Hepatocyte (in vitro differentiated cells): ENCODE results near the gene STRN4. TPM values are rescaled to one million over a fixed set of nuclear protein-coding genes. Genes with fewer than 3 reads are reported as not detected.

Experiments
- DNase-seq: peaks from one replicate; pipeline ENCODE4 v3.0.0-alpha.2; 2016; ENCODE audit warnings: low spot score
- H2AFZ ChIP-seq: fragments of 200-600 bp; sonication (generic); 2 replicates; pipeline ENCODE4 v1.6.0; 2016; ENCODE audit warnings: antibody characterized with exemption, mild to moderate bottlenecking
- H3K27ac ChIP-seq: fragments of 200-600 bp; sonication (generic); 2 replicates; pipeline ENCODE4 v1.5.1; 2016; ENCODE audit warnings: mild to moderate bottlenecking
- H3K27me3 ChIP-seq: fragments of 200-600 bp; sonication (generic); 2 replicates; pipeline ENCODE4 v1.6.1; 2016
- H3K36me3 ChIP-seq: fragments of 200-600 bp; sonication (generic); replicated peaks from 2 replicates; pipeline ENCODE4 v1.5.1; 2016; ENCODE audit warnings: low read depth; ENCODE audit not compliant: insufficient read depth
- H3K4me1 ChIP-seq: fragments of 200-600 bp; sonication (generic); 2 replicates; pipeline ENCODE4 v1.5.1; 2016; ENCODE audit warnings: mild to moderate bottlenecking, moderate library complexity; ENCODE audit not compliant: insufficient read depth
- H3K4me2 ChIP-seq: fragments of 200-600 bp; sonication (generic); 2 replicates; pipeline ENCODE4 v1.6.0; 2016
- H3K4me3 ChIP-seq: fragments of 200-600 bp; sonication (generic); 2 replicates; pipeline ENCODE4 v1.5.1; 2016; ENCODE audit warnings: mild to moderate bottlenecking
- H3K79me2 ChIP-seq: fragments of 200-600 bp; sonication (generic); 2 replicates; pipeline ENCODE4 v1.6.0; 2017; ENCODE audit warnings: mild to moderate bottlenecking
- H3K9me2 ChIP-seq: fragments of 200-600 bp; sonication (generic); replicated peaks from 2 replicates; pipeline ENCODE4 v1.6.0; 2017; ENCODE audit warnings: mild to moderate bottlenecking; ENCODE audit not compliant: insufficient read depth
- H3K9me3 ChIP-seq: fragments of 200-600 bp; sonication (generic); 2 replicates; pipeline ENCODE4 v1.5.1; 2016; ENCODE audit warnings: low read depth, mild to moderate bottlenecking
- H4K20me1 ChIP-seq: fragments of 200-600 bp; sonication (generic); 2 replicates; pipeline ENCODE4 v1.6.0; 2016; ENCODE audit warnings: mild to moderate bottlenecking; ENCODE audit not compliant: insufficient read depth, poor library complexity, severe bottlenecking
- EZH2 ChIP-seq: fragments of 200-600 bp; sonication (generic); IDR thresholded peaks from 2 replicates; pipeline ENCODE4 v1.6.1; 2016; ENCODE audit warnings: antibody characterized with exemption, mild to moderate bottlenecking, borderline replicate concordance
- EZH2phosphoT487 ChIP-seq: fragments of 200-600 bp; sonication (generic); IDR thresholded peaks from one replicate; pipeline ENCODE4 v1.6.1; 2018; ENCODE audit warnings: antibody characterized with exemption, mild to moderate bottlenecking, low read depth, moderate library complexity; ENCODE audit not compliant: unreplicated experiment, severe bottlenecking
- WGBS: methylation state at CpG from one replicate; pipeline ENCODE4 v1.1.6; 2016; ENCODE audit warnings: low lambda C conversion rate; ENCODE audit errors: missing lambda C conversion rate; 5-methylcytosine and 5-hydroxymethylcytosine counted together
- polyA plus RNA-seq: library from polyadenylated mRNA; unstranded; fragments of >200 nt; fragmentation: Nextera tagmentation; extraction: Ambion mirVana; gene quantifications from 2 replicates; pipeline ENCODE4 v1.2.1, GENCODE V29; 2016
- total RNA-seq: library from RNA; depleted of rRNA; stranded (reverse); fragments of >200 nt; gene quantifications from 2 replicates; pipeline ENCODE4 v1.2.3, GENCODE V29; 2014
- TF ChIP-seq, protein P1 (sequence below): fragments of 200-600 bp; sonication (generic); IDR thresholded peaks from 2 replicates; pipeline ENCODE4 v1.5.1; 2016; ENCODE audit warnings: antibody characterized with exemption, mild to moderate bottlenecking; ENCODE audit not compliant: poor library complexity

The STRN4 gene
- total and polyA plus RNA-seq, 2 experiments from 2014 or later, result 63.7 to 64.1 TPM

DNA sequence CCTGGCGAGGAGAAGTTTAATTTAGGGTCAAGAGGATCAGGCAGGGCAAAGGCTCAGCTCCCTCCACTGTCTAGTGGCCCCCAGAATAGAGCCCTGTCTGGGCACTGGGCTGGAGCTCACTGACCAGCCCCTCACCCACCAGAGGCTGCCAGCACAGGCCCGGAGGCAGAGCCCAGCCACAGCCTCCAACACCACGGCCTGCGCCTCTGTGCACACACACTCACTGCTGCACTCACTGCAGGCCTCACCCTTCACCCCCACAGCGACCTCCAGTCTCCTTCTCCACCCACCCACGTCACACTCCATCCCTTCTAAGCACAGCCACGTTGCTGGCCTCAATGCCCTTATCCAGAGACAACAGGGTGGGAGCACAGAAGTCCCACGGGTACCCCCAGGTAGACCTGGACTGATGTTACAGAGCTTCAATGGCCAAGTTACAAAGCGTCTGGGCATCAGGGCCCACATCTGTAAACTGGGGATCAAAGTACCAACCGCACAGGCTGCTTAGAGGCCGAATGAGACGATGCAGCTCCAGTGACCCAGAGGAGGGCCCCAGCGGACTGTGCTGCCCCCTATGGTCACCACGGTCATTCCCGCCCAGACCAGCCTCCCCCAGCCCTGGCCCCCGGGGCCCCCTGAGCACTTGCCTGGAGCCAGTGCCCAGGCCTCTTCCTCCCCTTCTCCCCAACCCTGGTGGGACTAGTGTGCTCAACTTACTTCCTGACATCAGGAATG is 24.8 kb downstream of the STRN4 start:
- H3K79me2 ChIP-seq, result peaks cover 6% of the 10 kb centered on the region
- no peak for TF ChIP-seq EZH2phosphoT487
- TF ChIP-seq, protein P1, sequence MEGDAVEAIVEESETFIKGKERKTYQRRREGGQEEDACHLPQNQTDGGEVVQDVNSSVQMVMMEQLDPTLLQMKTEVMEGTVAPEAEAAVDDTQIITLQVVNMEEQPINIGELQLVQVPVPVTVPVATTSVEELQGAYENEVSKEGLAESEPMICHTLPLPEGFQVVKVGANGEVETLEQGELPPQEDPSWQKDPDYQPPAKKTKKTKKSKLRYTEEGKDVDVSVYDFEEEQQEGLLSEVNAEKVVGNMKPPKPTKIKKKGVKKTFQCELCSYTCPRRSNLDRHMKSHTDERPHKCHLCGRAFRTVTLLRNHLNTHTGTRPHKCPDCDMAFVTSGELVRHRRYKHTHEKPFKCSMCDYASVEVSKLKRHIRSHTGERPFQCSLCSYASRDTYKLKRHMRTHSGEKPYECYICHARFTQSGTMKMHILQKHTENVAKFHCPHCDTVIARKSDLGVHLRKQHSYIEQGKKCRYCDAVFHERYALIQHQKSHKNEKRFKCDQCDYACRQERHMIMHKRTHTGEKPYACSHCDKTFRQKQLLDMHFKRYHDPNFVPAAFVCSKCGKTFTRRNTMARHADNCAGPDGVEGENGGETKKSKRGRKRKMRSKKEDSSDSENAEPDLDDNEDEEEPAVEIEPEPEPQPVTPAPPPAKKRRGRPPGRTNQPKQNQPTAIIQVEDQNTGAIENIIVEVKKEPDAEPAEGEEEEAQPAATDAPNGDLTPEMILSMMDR, result peak; percentile 4
- TF ChIP-seq EZH2, result no peak
- no peaks in the 10 kb centered on the region for H3K36me3 ChIP-seq
- no peaks in the 10 kb centered on the region for H3K9me3 ChIP-seq
- DNase-seq, result no peak
- H3K4me1 ChIP-seq, result peaks cover 7% of the 10 kb centered on the region
- 82% methylated on average over 15 of the region's 16 CpGs for WGBS
- no peaks in the 10 kb centered on the region for H3K9me2 ChIP-seq
- H3K27ac ChIP-seq, result no peak overlapping the region
- H4K20me1 ChIP-seq, result no peaks in the 10 kb centered on the region
- no peak overlapping the region for H3K4me3 ChIP-seq
- no peaks in the 10 kb centered on the region for H3K27me3 ChIP-seq
- no peak overlapping the region for H3K4me2 ChIP-seq
- no peak overlapping the region for H2AFZ ChIP-seq

DNA sequence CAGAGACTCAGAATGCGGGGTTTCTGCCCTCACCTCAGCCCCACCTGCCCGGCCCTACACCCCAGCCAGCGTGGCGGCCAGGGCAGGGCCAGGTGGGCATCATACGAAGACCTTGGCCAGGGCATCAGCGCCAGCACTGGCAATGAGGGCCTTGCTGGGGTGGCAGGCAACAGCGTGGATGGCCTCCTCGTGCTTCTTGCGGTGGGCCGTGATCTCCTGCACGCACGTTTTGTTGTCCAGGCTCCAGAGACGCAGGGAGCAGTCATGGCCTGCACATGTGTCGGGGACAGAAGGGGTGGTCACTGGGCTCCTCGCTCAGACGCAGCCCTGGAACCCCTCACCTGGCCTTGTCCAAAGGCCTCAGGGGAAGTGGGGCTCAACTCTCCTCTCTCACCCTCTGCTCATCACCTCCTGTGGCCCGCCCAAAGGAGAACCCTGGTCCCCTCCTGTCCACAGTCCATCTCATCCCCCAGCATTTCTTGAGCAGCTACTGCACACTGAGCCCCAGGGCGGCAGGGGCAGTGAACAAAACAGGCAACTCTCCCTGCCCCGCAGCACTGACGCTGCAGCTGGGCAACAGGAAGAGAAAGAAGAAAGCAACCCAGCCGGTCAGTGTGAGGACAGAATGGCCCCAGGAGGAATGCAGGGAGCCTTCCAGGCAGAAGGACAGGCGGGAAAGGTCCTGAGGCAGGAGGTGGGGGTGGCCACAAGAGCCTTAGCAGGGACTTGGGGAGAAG is 25.6 kb downstream of the STRN4 start:
- Histone ChIP-seq H3K27me3 (no peaks in the 10 kb centered on the region), H3K4me1 (peaks cover 7% of the 10 kb centered on the region), H3K4me2 (no peak overlapping the region), H2AFZ (no peak overlapping the region), H3K27ac (no peak overlapping the region), H3K79me2 (peaks cover 14% of the 10 kb centered on the region), H4K20me1 (no peaks in the 10 kb centered on the region), H3K9me2 (no peaks in the 10 kb centered on the region), H3K36me3 (no peaks in the 10 kb centered on the region), H3K9me3 (no peaks in the 10 kb centered on the region), H3K4me3 (no peak overlapping the region)
- TF ChIP-seq, protein P1, result no peak
- TF ChIP-seq EZH2 (no peak), EZH2phosphoT487 (no peak)
- 93% methylated on average over 21 of the region's 22 CpGs for WGBS
- no peak for DNase-seq

DNA sequence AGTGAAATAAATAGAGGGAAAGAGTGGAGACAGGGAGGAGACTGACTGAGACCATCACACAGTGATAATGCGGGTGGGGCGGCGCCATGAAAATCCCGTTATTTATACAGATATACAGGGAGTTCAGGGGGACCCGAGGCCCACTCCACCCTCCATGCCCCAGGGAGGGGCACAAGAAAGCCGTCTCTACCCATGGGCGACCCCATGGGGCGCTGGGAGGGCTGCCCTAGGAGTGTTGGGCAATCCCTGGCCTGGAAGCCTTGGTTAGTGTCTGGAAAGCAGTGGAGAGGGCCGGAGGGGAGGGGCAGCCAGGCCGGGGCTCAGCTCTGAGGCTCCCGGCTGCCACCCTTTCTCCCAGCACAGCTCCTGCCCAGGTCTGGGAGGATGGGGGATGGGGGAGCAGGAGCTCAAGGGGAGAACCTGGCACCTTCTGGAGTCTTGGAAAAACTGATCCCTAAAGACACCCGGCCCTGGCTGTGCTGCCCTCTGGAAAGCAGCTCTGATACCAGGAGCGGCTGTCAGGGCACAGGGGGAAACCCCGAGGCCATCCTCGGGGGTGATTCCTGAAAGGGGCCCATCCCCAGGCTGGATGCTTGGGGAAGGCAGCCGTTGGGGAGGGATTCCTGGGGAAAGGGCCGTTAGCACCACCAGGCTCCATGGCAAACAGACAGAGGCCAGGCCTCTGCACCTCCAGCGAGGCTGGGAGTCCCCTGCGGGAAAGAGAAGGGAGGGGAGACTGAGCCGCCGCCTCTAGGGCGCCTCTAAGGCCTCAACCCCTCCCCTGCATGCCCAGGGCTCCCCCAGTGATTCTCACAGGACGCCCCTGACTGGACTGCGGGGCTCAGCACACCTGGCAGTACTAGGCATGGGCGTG is 26.4 kb downstream of the STRN4 start:
- Histone ChIP-seq H3K9me2 (no peaks in the 10 kb centered on the region), H4K20me1 (no peaks in the 10 kb centered on the region), H3K27me3 (no peaks in the 10 kb centered on the region), H3K36me3 (no peaks in the 10 kb centered on the region), H3K4me1 (peaks cover 7% of the 10 kb centered on the region), H3K9me3 (no peaks in the 10 kb centered on the region), H3K27ac (no peak overlapping the region), H3K79me2 (peaks cover 22% of the 10 kb centered on the region), H3K4me2 (no peak overlapping the region), H3K4me3 (no peak overlapping the region), H2AFZ (no peak overlapping the region)
- 88% methylated on average over 19 of the region's 25 CpGs for WGBS
- no peak for DNase-seq
- no peak for TF ChIP-seq EZH2
- no peak for TF ChIP-seq EZH2phosphoT487
- TF ChIP-seq, protein P1, result no peak
